ENCODE measurements around the gene APOBEC3G. TPM values are rescaled to one million over a fixed set of nuclear protein-coding genes. Genes with fewer than 3 reads are reported as not detected.
"Not testable (repeated sequence)": the region's sequence is repeated elsewhere in the genome, so short reads cannot be mapped to it uniquely, and the experiment has no call there.

Gene APOBEC3G
- polyA plus RNA-seq, 1 donor (not counting 4 experiments of a cell fraction or from before 2014, with no cell fraction given), result 7.8 TPM

GRCh38 chr22:39070186-39070585 is 6.9 kb upstream of the APOBEC3G start:
- Histone ChIP-seq H3K27ac (ENCODE audit: control insufficient read depth, insufficient read depth, low read length) (no peak overlapping the region), H3K4me1 (ENCODE audit: control insufficient read depth, extremely low read depth, insufficient read depth, low read length) (peaks cover 32% of the 10 kb centered on the region), H3K4me2 (ENCODE audit: control insufficient read depth, extremely low read depth, insufficient read depth, low read depth, low read length) (no peak overlapping the region), H3K9me3 (ENCODE audit: control insufficient read depth, low read depth, low read length) (no peaks in the 10 kb centered on the region), H3K4me3 (ENCODE audit: control insufficient read depth in 2 of 3, extremely low read depth in 1 of 3, insufficient read depth in 2 of 3, low read depth in 1 of 3, low read length in 3 of 3) (no peak overlapping the region), H4K20me1 (ENCODE audit: control insufficient read depth, extremely low read depth, insufficient read depth, low read length) (no peaks in the 10 kb centered on the region), H2AFZ (ENCODE audit: control insufficient read depth, low read length) (no peak overlapping the region), H3K36me3 (ENCODE audit: control insufficient read depth in 2 of 2, extremely low read depth in 1 of 2, insufficient read depth in 2 of 2, low read length in 2 of 2) (no peaks in the 10 kb centered on the region), H3K79me2 (ENCODE audit: control insufficient read depth, insufficient read depth, low read length) (no peaks in the 10 kb centered on the region), H3K9ac (ENCODE audit: control insufficient read depth, extremely low read depth, insufficient read depth, low read length) (no peak overlapping the region), H3K9me1 (ENCODE audit: control insufficient read depth, extremely low read depth, insufficient read depth, low read length) (no peaks in the 10 kb centered on the region), H3K27me3 (ENCODE audit: control insufficient read depth, extremely low read depth, insufficient read depth, low read length) (no peaks in the 10 kb centered on the region)
- FAIRE-seq (no peak), DNase-seq (ENCODE audit: low read depth, low spot score) (no peak)
- dilution Hi-C loops (cut with MboI; ENCODE audit: extremely low pct_ligation_motif_present, low sequenced_read_pairs), result no loop called here
- TF ChIP-seq CTCF (optimal IDR thresholded peaks at IDR 0.05 in 1 of 3, IDR thresholded peaks at IDR 0.05 in 1 of 3, conservative IDR thresholded peaks at IDR 0.05 in 1 of 3; ENCODE audit: extremely low read depth in 1 of 3, insufficient read depth in 2 of 3, low read length in 3 of 3) (no peak), EZH2 (IDR thresholded peaks at IDR 0.05; ENCODE audit: low read length) (no peak)

GRCh38 chr22:39072581-39072981 is 4.5 kb upstream of the APOBEC3G start:
- H4K20me1 ChIP-seq (ENCODE audit: control insufficient read depth, extremely low read depth, insufficient read depth, low read length); H3K36me3 ChIP-seq (ENCODE audit: control insufficient read depth in 2 of 2, extremely low read depth in 1 of 2, insufficient read depth in 2 of 2, low read length in 2 of 2); H3K27me3 ChIP-seq (ENCODE audit: control insufficient read depth, extremely low read depth, insufficient read depth, low read length); FAIRE-seq; H3K4me2 ChIP-seq (ENCODE audit: control insufficient read depth, extremely low read depth, insufficient read depth, low read depth, low read length); H3K9ac ChIP-seq (ENCODE audit: control insufficient read depth, extremely low read depth, insufficient read depth, low read length); H3K9me1 ChIP-seq (ENCODE audit: control insufficient read depth, extremely low read depth, insufficient read depth, low read length); H3K4me3 ChIP-seq (ENCODE audit: control insufficient read depth in 2 of 3, extremely low read depth in 1 of 3, insufficient read depth in 2 of 3, low read depth in 1 of 3, low read length in 3 of 3); H2AFZ ChIP-seq (ENCODE audit: control insufficient read depth, low read length); dilution Hi-C loops (cut with MboI; ENCODE audit: extremely low pct_ligation_motif_present, low sequenced_read_pairs); H3K79me2 ChIP-seq (ENCODE audit: control insufficient read depth, insufficient read depth, low read length); DNase-seq (ENCODE audit: low read depth, low spot score); H3K27ac ChIP-seq (ENCODE audit: control insufficient read depth, insufficient read depth, low read length); H3K9me3 ChIP-seq (ENCODE audit: control insufficient read depth, low read depth, low read length): not testable (repeated sequence)
- peaks cover 12% of the 10 kb centered on the region for H3K4me1 ChIP-seq (ENCODE audit: control insufficient read depth, extremely low read depth, insufficient read depth, low read length)

- no peak overlapping the region for H2AFZ ChIP-seq (ENCODE audit: control insufficient read depth, low read length)
- H3K27ac ChIP-seq (ENCODE audit: control insufficient read depth, insufficient read depth, low read length), result no peak overlapping the region
- H3K9me1 ChIP-seq (ENCODE audit: control insufficient read depth, extremely low read depth, insufficient read depth, low read length), result no peaks in the 10 kb centered on the region
- H3K79me2 ChIP-seq (ENCODE audit: control insufficient read depth, insufficient read depth, low read length), result no peaks in the 10 kb centered on the region
- TF ChIP-seq CTCF (optimal IDR thresholded peaks at IDR 0.05 in 1 of 3, IDR thresholded peaks at IDR 0.05 in 1 of 3, conservative IDR thresholded peaks at IDR 0.05 in 1 of 3; ENCODE audit: extremely low read depth in 1 of 3, insufficient read depth in 2 of 3, low read length in 3 of 3) (no peak), EZH2 (IDR thresholded peaks at IDR 0.05; ENCODE audit: low read length) (no peak)
- H4K20me1 ChIP-seq (ENCODE audit: control insufficient read depth, extremely low read depth, insufficient read depth, low read length), result no peaks in the 10 kb centered on the region
- H3K9me3 ChIP-seq (ENCODE audit: control insufficient read depth, low read depth, low read length), result no peaks in the 10 kb centered on the region
- H3K4me2 ChIP-seq (ENCODE audit: control insufficient read depth, extremely low read depth, insufficient read depth, low read depth, low read length), result no peak overlapping the region
- H3K4me3 ChIP-seq (ENCODE audit: control insufficient read depth in 2 of 3, extremely low read depth in 1 of 3, insufficient read depth in 2 of 3, low read depth in 1 of 3, low read length in 3 of 3), result no peak overlapping the region
- no peaks in the 10 kb centered on the region for H3K36me3 ChIP-seq (ENCODE audit: control insufficient read depth in 2 of 2, extremely low read depth in 1 of 2, insufficient read depth in 2 of 2, low read length in 2 of 2)
- no peaks in the 10 kb centered on the region for H3K27me3 ChIP-seq (ENCODE audit: control insufficient read depth, extremely low read depth, insufficient read depth, low read length)
- FAIRE-seq (no peak), DNase-seq (ENCODE audit: low read depth, low spot score) (no peak)
- dilution Hi-C loops (cut with MboI; ENCODE audit: extremely low pct_ligation_motif_present, low sequenced_read_pairs), result no loop called here
- no peaks in the 10 kb centered on the region for H3K4me1 ChIP-seq (ENCODE audit: control insufficient read depth, extremely low read depth, insufficient read depth, low read length)
- H3K9ac ChIP-seq (ENCODE audit: control insufficient read depth, extremely low read depth, insufficient read depth, low read length), result no peak overlapping the region
Observed at GRCh38 chr22:39073981-39074380, 3.1 kb upstream of the APOBEC3G start.

Data from keratinocyte (primary cell).